ENCODE data around the gene CABP4. TPM values are rescaled to one million over a fixed set of nuclear protein-coding genes. Genes with fewer than 3 reads are reported as not detected.

The CABP4 gene
- total and polyA plus RNA-seq, 8 donors: 0.43 to 1.7 (median 0.62) TPM; not detected in 2

GRCh38 chr11:67492801-67493547 is 37.8 kb downstream of the CABP4 start:
- no peak for TF ChIP-seq EP300 (IDR thresholded peaks at IDR 0.05)
- TF ChIP-seq CTCF (IDR thresholded peaks at IDR 0.05): no peak
- no peak for TF ChIP-seq POLR2AphosphoS5 (IDR thresholded peaks at IDR 0.05)
- TF ChIP-seq POLR2A (IDR thresholded peaks at IDR 0.05): no peak
- no peaks in the 10 kb centered on the region for H3K4me1 ChIP-seq
- H3K36me3 ChIP-seq: peaks cover 43 to 97% (median 97%) of the 10 kb centered on the region in 4 donors
- no peaks in the 10 kb centered on the region for H3K27me3 ChIP-seq
- no peak overlapping the region for H3K27ac ChIP-seq
- H3K9me3 ChIP-seq: no peaks in the 10 kb centered on the region
- WGBS, 5 donors: 85 to 91% (median 87%) methylated on average over 28 to 46 of the region's 46 CpGs
- intact Hi-C loops (cut with DNase I; ENCODE audit: low total_unique reads): loop anchor here (10.0 kb wide), 1 partner anchor 98 kb away; the partner anchor contains the start of gene RAD9A
- DNase-seq: no peak
- H3K4me3 ChIP-seq: no peak overlapping the region

GRCh38 chr11:67493548-67494370 is 38.6 kb downstream of the CABP4 start:
- peaks cover 40 to 100% (median 98%) of the 10 kb centered on the region in 4 donors for H3K36me3 ChIP-seq
- no peak overlapping the region for H3K4me3 ChIP-seq
- no peaks in the 10 kb centered on the region for H3K27me3 ChIP-seq
- no peaks in the 10 kb centered on the region for H3K4me1 ChIP-seq
- WGBS, 5 donors: 92 to 97% (median 95%) methylated on average over 59 to 65 of the region's 65 CpGs
- DNase-seq: no peak
- TF ChIP-seq EP300 (IDR thresholded peaks at IDR 0.05) (no peak), CTCF (IDR thresholded peaks at IDR 0.05) (no peak), POLR2AphosphoS5 (IDR thresholded peaks at IDR 0.05) (no peak), POLR2A (IDR thresholded peaks at IDR 0.05) (no peak)
- no peak overlapping the region for H3K27ac ChIP-seq
- H3K9me3 ChIP-seq: no peaks in the 10 kb centered on the region
- intact Hi-C loops (cut with DNase I; ENCODE audit: low total_unique reads): loop anchor here (10.0 kb wide), 1 partner anchor 99 kb away; the partner anchor contains the start of gene RAD9A

GRCh38 chr11:67494371-67495233 is 39.4 kb downstream of the CABP4 start:
- no peak for TF ChIP-seq POLR2A (IDR thresholded peaks at IDR 0.05)
- TF ChIP-seq POLR2AphosphoS5 (IDR thresholded peaks at IDR 0.05): no peak
- TF ChIP-seq CTCF (IDR thresholded peaks at IDR 0.05): no peak
- TF ChIP-seq EP300 (IDR thresholded peaks at IDR 0.05): no peak
- no peak for DNase-seq
- intact Hi-C loops (cut with DNase I; ENCODE audit: low total_unique reads): loop anchor here (10.0 kb wide), 1 partner anchor 100 kb away; the partner anchor contains the start of gene RAD9A
- 88 to 94% (median 92%) methylated on average over 32 to 59 of the region's 59 CpGs for WGBS, 5 donors
- H3K4me3 ChIP-seq: no peak overlapping the region
- no peak overlapping the region for H3K27ac ChIP-seq
- no peaks in the 10 kb centered on the region for H3K27me3 ChIP-seq
- H3K4me1 ChIP-seq: no peaks in the 10 kb centered on the region
- peaks cover 35 to 97% (median 92%) of the 10 kb centered on the region in 4 donors for H3K36me3 ChIP-seq
- H3K9me3 ChIP-seq: no peaks in the 10 kb centered on the region
